DND-41 (cell line): ENCODE measurements around the gene KLHL14.

Source experiments
- ATAC-seq: fragments of 200-7000 bp; cut with Tn5 transposase; 3 replicates; pipeline ENCODE4 v1.9.1; 2021; ENCODE audit warnings: low read depth; ENCODE audit not compliant: insufficient read depth
- DNase-seq: peaks from one replicate; pipeline ENCODE4 v3.0.0-alpha.2; 2020
- H2AFZ ChIP-seq: 2 replicates; pipeline ENCODE4 v1.6.0; 2012; ENCODE audit warnings: low read depth, low read length
- H3K27ac ChIP-seq: 2 replicates; pipeline ENCODE4 v1.5.1; 2012; ENCODE audit warnings: low read length, inconsistent platforms
- H3K27me3 ChIP-seq: fragments of 200-600 bp; sonication (generic); 2 replicates; pipeline ENCODE4 v1.6.0; 2012; ENCODE audit warnings: low read length, mild to moderate bottlenecking, inconsistent platforms; ENCODE audit not compliant: insufficient read depth, poor library complexity
- H3K36me3 ChIP-seq: 2 replicates; pipeline ENCODE4 v1.5.1; 2012; ENCODE audit warnings: low read length, inconsistent platforms; ENCODE audit not compliant: insufficient read depth
- H3K4me1 ChIP-seq: 2 replicates; pipeline ENCODE4 v1.5.1; 2012; ENCODE audit warnings: mild to moderate bottlenecking, low read length; ENCODE audit not compliant: insufficient read depth
- H3K4me2 ChIP-seq: 2 replicates; pipeline ENCODE4 v1.6.0; 2012; ENCODE audit warnings: mild to moderate bottlenecking, moderate library complexity, low read length, inconsistent platforms; ENCODE audit not compliant: insufficient read depth
- H3K4me3 ChIP-seq, 2 experiments: fragments of 200-600 bp in 1 of 2; shearing (Covaris generic) in 1 of 2; 2 replicates each; pipeline ENCODE4 v1.5.1; 2012 to 2016; ENCODE audit warnings: inconsistent platforms in 2 of 2, low read length in 2 of 2, mild to moderate bottlenecking in 2 of 2, low read depth in 1 of 2, moderate library complexity in 1 of 2
- H3K79me2 ChIP-seq: 2 replicates; pipeline ENCODE4 v1.6.0; 2012; ENCODE audit warnings: low read length, inconsistent platforms; ENCODE audit not compliant: insufficient read depth
- H3K9ac ChIP-seq: 2 replicates; pipeline ENCODE4 v1.6.0; 2012; ENCODE audit warnings: low read depth, mild to moderate bottlenecking, inconsistent platforms, low read length, moderate library complexity
- H3K9me3 ChIP-seq: 2 replicates; pipeline ENCODE4 v1.5.1; 2012; ENCODE audit warnings: low read length, moderate library complexity, mild to moderate bottlenecking, inconsistent platforms; ENCODE audit not compliant: insufficient read depth, severe bottlenecking
- H4K20me1 ChIP-seq: 2 replicates; pipeline ENCODE4 v1.6.0; 2012; ENCODE audit warnings: low read length; ENCODE audit not compliant: insufficient read depth
- EZH2 ChIP-seq: IDR thresholded peaks from 3 replicates; pipeline ENCODE4 v1.6.1; 2012; ENCODE audit warnings: borderline replicate concordance, low read depth, mild to moderate bottlenecking, moderate library complexity, low read length, inconsistent platforms; ENCODE audit not compliant: severe bottlenecking
- TF ChIP-seq, protein P1 (sequence below): IDR thresholded peaks from 2 replicates; pipeline ENCODE4 v1.5.1; 2012; ENCODE audit warnings: borderline replicate concordance, low read length, moderate library complexity, mild to moderate bottlenecking; ENCODE audit not compliant: poor library complexity, severe bottlenecking; ENCODE audit errors: extremely low read depth

The KLHL14 gene

DNA sequence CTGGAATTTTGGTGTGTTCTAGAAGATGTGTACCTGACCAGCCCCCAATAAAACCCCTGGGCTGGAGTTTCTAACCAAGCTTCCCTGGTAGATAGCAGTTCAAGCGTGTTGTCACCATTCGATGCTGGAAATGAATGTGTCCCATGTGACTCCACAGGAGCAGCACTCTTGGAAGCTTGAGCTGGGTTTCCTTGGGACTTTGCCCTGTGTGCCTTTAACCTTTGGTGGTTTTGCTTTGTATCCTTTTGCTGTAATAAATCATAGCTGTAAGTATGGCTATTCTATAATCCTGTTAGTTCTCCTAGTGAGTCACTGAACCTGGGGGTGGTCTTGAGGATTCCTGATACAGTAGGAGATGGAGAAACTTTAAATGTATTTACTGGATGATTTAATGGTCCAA lies 65.2 kb downstream of the KLHL14 start:
- Histone ChIP-seq H3K27me3 (no peaks in the 10 kb centered on the region), H3K9me3 (no peaks in the 10 kb centered on the region), H3K36me3 (no peaks in the 10 kb centered on the region), H3K4me2 (no peak overlapping the region), H3K9ac (no peak overlapping the region), H3K4me3 (no peak overlapping the region), H2AFZ (no peak overlapping the region), H4K20me1 (no peaks in the 10 kb centered on the region), H3K79me2 (no peaks in the 10 kb centered on the region), H3K4me1 (no peaks in the 10 kb centered on the region), H3K27ac (no peak overlapping the region)
- no peak for DNase-seq
- TF ChIP-seq, protein P1, sequence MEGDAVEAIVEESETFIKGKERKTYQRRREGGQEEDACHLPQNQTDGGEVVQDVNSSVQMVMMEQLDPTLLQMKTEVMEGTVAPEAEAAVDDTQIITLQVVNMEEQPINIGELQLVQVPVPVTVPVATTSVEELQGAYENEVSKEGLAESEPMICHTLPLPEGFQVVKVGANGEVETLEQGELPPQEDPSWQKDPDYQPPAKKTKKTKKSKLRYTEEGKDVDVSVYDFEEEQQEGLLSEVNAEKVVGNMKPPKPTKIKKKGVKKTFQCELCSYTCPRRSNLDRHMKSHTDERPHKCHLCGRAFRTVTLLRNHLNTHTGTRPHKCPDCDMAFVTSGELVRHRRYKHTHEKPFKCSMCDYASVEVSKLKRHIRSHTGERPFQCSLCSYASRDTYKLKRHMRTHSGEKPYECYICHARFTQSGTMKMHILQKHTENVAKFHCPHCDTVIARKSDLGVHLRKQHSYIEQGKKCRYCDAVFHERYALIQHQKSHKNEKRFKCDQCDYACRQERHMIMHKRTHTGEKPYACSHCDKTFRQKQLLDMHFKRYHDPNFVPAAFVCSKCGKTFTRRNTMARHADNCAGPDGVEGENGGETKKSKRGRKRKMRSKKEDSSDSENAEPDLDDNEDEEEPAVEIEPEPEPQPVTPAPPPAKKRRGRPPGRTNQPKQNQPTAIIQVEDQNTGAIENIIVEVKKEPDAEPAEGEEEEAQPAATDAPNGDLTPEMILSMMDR = no peak
- TF ChIP-seq EZH2 = no peak
- no peak for ATAC-seq

DNA sequence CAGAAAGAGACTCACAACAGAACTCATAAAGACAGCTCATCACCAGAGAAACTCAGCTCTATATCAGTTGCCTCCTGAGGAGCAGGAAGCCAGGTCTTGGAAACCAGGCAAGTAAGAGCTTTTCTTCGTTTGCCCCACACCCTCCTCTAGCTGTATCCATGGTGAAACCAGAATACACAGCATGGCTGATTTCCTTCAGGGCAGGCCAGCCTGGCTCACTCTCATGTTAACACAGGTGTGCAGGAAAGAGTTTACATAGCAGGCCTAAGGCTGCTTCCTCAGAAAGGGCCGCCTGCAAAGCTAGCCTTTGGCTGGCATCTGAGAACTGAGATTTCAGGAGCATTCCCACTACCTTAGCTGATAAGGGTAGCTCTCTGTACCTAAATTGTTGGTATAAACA lies 65.7 kb downstream of the KLHL14 start:
- H3K9ac ChIP-seq = no peak overlapping the region
- no peaks in the 10 kb centered on the region for H3K9me3 ChIP-seq
- H2AFZ ChIP-seq = no peak overlapping the region
- DNase-seq = no peak
- H3K79me2 ChIP-seq = no peaks in the 10 kb centered on the region
- no peaks in the 10 kb centered on the region for H4K20me1 ChIP-seq
- H3K27ac ChIP-seq = no peak overlapping the region
- ATAC-seq = peak; percentile 14; the same call in 1 of the 3 replicates
- H3K4me1 ChIP-seq = no peaks in the 10 kb centered on the region
- H3K36me3 ChIP-seq = no peaks in the 10 kb centered on the region
- TF ChIP-seq EZH2 = no peak
- TF ChIP-seq, protein P1 = no peak
- no peak overlapping the region for H3K4me2 ChIP-seq
- no peak overlapping the region for H3K4me3 ChIP-seq
- H3K27me3 ChIP-seq = no peaks in the 10 kb centered on the region

DNA sequence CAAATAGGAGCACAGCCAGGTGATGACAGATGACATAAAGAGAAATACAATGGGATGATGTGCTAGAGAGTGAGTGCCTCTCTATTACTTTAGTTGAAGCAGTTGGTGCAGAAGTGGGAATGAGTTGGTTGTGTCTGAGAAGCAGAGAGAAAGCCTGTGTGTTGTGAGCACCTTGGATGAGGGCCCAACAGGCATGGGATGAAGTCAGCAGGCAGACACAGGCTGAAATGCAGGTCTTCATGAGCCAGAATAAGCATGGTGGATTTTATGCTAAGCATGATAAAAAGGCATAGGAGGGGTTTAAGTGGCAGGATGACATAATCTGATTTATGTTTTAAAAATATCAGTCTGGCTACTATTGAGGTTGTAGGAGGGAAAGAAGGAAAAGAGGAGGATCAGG lies 71.5 kb downstream of the KLHL14 start:
- no peak for TF ChIP-seq EZH2
- TF ChIP-seq, protein P1 = no peak
- no peak overlapping the region for H3K9ac ChIP-seq
- H3K4me2 ChIP-seq = no peak overlapping the region
- H3K4me1 ChIP-seq = no peaks in the 10 kb centered on the region
- H3K9me3 ChIP-seq = no peaks in the 10 kb centered on the region
- no peak overlapping the region for H3K27ac ChIP-seq
- H4K20me1 ChIP-seq = no peaks in the 10 kb centered on the region
- no peaks in the 10 kb centered on the region for H3K27me3 ChIP-seq
- no peak overlapping the region for H3K4me3 ChIP-seq
- ATAC-seq = no peak
- H3K36me3 ChIP-seq = no peaks in the 10 kb centered on the region
- no peak for DNase-seq
- no peaks in the 10 kb centered on the region for H3K79me2 ChIP-seq
- no peak overlapping the region for H2AFZ ChIP-seq

DNA sequence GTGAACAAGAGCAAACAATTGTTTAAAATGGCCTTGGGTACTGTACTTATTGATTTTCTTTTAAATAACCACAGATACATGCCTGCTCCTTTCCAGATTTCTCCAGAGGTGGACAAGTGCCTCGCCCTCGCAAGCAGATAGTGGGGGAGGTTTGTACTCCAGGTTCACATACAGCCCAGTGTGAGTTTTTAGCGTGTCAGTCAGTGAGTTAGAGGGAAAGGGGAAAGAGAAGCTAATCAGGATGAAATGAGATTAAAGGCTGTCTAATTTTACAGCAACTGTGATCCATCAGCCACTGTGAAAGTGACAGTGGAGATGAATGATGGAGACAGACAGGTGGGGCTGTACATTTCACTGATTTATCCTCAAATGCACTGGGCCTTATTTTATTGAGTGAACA lies 74.7 kb downstream of the KLHL14 start:
- no peak overlapping the region for H3K4me3 ChIP-seq
- no peak for ATAC-seq
- no peak overlapping the region for H2AFZ ChIP-seq
- DNase-seq = no peak
- no peak overlapping the region for H3K4me2 ChIP-seq
- no peaks in the 10 kb centered on the region for H3K9me3 ChIP-seq
- no peaks in the 10 kb centered on the region for H3K36me3 ChIP-seq
- H3K9ac ChIP-seq = no peak overlapping the region
- TF ChIP-seq EZH2 = no peak
- TF ChIP-seq, protein P1 = no peak
- H3K27ac ChIP-seq = no peak overlapping the region
- H3K79me2 ChIP-seq = no peaks in the 10 kb centered on the region
- no peaks in the 10 kb centered on the region for H3K4me1 ChIP-seq
- H3K27me3 ChIP-seq = no peaks in the 10 kb centered on the region
- H4K20me1 ChIP-seq = no peaks in the 10 kb centered on the region
